NCI-H1436 treated with DMSO at 0.1 percent for 48 hours (cell line): ENCODE measurements around the gene RAD51B.

ENCODE experiments used
- DNase-seq: peaks from one replicate; lab custom pipeline; 2025; lab: John Stamatoyannopoulos, UW

Gene RAD51B

GRCh38 chr14:68341411-68342212, 522.0 kb downstream of the RAD51B start:
- no peak for DNase-seq

- no peak for DNase-seq
Observed at GRCh38 chr14:68342216-68342763, 522.7 kb downstream of the RAD51B start.

- no peak for DNase-seq
Observed at GRCh38 chr14:68343534-68344118, 524.0 kb downstream of the RAD51B start.

- DNase-seq, result no peak
Observed at GRCh38 chr14:68345738-68346137, 526.2 kb downstream of the RAD51B start.

GRCh38 chr14:68346556-68347343, 527.2 kb downstream of the RAD51B start:
- no peak for DNase-seq

- peak; percentile 86 for DNase-seq
Observed at GRCh38 chr14:68349900-68350629, 530.5 kb downstream of the RAD51B start.

- DNase-seq, result no peak
Observed at GRCh38 chr14:68355415-68355814, 535.8 kb downstream of the RAD51B start.

- DNase-seq, result no peak
Observed at GRCh38 chr14:68357777-68358176, 538.2 kb downstream of the RAD51B start.

GRCh38 chr14:68358500-68358899, 538.9 kb downstream of the RAD51B start:
- no peak for DNase-seq

- DNase-seq, result no peak
Observed at GRCh38 chr14:68359022-68359836, 539.6 kb downstream of the RAD51B start.

GRCh38 chr14:68359837-68360552, 540.4 kb downstream of the RAD51B start:
- DNase-seq, result no peak

GRCh38 chr14:68361231-68361630, 541.7 kb downstream of the RAD51B start:
- DNase-seq, result no peak

- no peak for DNase-seq
Observed at GRCh38 chr14:68362846-68363245, 543.3 kb downstream of the RAD51B start.

GRCh38 chr14:68363466-68363842, 543.9 kb downstream of the RAD51B start:
- no peak for DNase-seq

GRCh38 chr14:68363843-68364767, 544.5 kb downstream of the RAD51B start:
- DNase-seq, result no peak

- no peak for DNase-seq
Observed at GRCh38 chr14:68364792-68365192, 545.2 kb downstream of the RAD51B start.

- no peak for DNase-seq
Observed at GRCh38 chr14:68365228-68365627, 545.6 kb downstream of the RAD51B start.

GRCh38 chr14:68366656-68367055, 547.1 kb downstream of the RAD51B start:
- DNase-seq, result no peak

- DNase-seq, result no peak
Observed at GRCh38 chr14:68367536-68367935, 548.0 kb downstream of the RAD51B start.
